Kidney (tissue), 14 donors: Measurements from ENCODE around the gene STK24. TPM values are rescaled to one million over a fixed set of nuclear protein-coding genes. Genes with fewer than 3 reads are reported as not detected.

Source experiments
- DNase-seq, 5 donors: peaks; one replicate each; pipeline ENCODE4 v3.0.0-alpha.2; 2013 to 2020
- FAIRE-seq: peaks from 2 replicates; lab custom pipeline; 2012; peaks lifted over from hg19 to GRCh38; lab: Jason Lieb, UNC
- H3K27ac ChIP-seq, 2 donors: one replicate each; pipeline ENCODE4 v1.7.0; 2013; ENCODE audit warnings: low read depth in 2 of 2, low read length in 2 of 2, inconsistent platforms in 1 of 2
- H3K27me3 ChIP-seq: one replicate; pipeline ENCODE4 v1.7.1; 2013; ENCODE audit warnings: low read length, inconsistent platforms; ENCODE audit not compliant: control insufficient read depth, insufficient read depth
- H3K36me3 ChIP-seq, 3 donors: one replicate each; pipeline versions ENCODE4 v1.7.0 to v1.7.1; 2013; ENCODE audit warnings: low read length in 3 of 3, control low read depth in 1 of 3, inconsistent platforms in 1 of 3; ENCODE audit not compliant: insufficient read depth in 3 of 3, control insufficient read depth in 2 of 3
- H3K4me1 ChIP-seq, 3 donors: one replicate each; pipeline versions ENCODE4 v1.7.0 to v1.7.1; 2013; ENCODE audit warnings: low read length in 3 of 3, inconsistent platforms in 1 of 3, low read depth in 1 of 3; ENCODE audit not compliant: control insufficient read depth in 2 of 3, insufficient read depth in 2 of 3
- H3K4me3 ChIP-seq, 3 donors: one replicate each; pipeline versions ENCODE4 v1.7.0 to v1.8.1; 2013; ENCODE audit warnings: low read length in 3 of 3, control low read depth in 1 of 3, inconsistent platforms in 1 of 3
- H3K9ac ChIP-seq, 3 donors: one replicate each; pipeline versions ENCODE4 v1.7.0 to v1.7.1; 2013; ENCODE audit warnings: low read length in 3 of 3, control low read depth in 1 of 3, inconsistent platforms in 1 of 3
- H3K9me3 ChIP-seq, 3 donors: one replicate each; pipeline versions ENCODE4 v1.7.0 to v1.7.1; 2013; ENCODE audit warnings: low read length in 3 of 3, control low read depth in 1 of 3, inconsistent platforms in 1 of 3; ENCODE audit not compliant: control insufficient read depth in 2 of 3, insufficient read depth in 1 of 3
- intact Hi-C: fragments of 100-400 bp; cut with DNase I; formaldehyde crosslinking; loops from one replicate; pipeline ENCODE4 v1.11.1; 2022
- polyA plus RNA-seq: library from polyadenylated mRNA; stranded (reverse); fragments of 350-450 nt; fragmentation: Illumina TruSeq; extraction: RNeasy Lipid Tissue Mini Kit (QIAGEN cat#74804); gene quantifications from one replicate; pipeline ENCODE4 v1.2.3, GENCODE V29; 2014; ENCODE audit warnings: low read depth, low replicate concordance; ENCODE audit not compliant: insufficient read depth
- total RNA-seq: library from RNA; stranded (reverse); fragmentation: NEBNext Ultra II Directional; extraction: Animal tissue kit (Norgen Biotek cat#: 25700); gene quantifications from one replicate; pipeline ENCODE4 v1.2.1, GENCODE V29; 2021
- TF ChIP-seq, protein P1 (sequence below): IDR thresholded peaks from 3 replicates; pipeline ENCODE4 v1.5.1; 2012; ENCODE audit warnings: mild to moderate bottlenecking, moderate library complexity, borderline replicate concordance; ENCODE audit not compliant: insufficient read depth; ENCODE audit errors: extremely low read depth
- donor health status: control.
- donor health status: control.
- donor health status: control.
- donor health status: control.
- donor health status: control.
- donor health status: DM: yes; HTN: yes; CAD: no.
- donor health status: Normal renal cell carcinoma (clear cell type).

The STK24 gene
- total and polyA plus RNA-seq, 2 donors from 2014 or later: 56.7 to 122 TPM

DNA sequence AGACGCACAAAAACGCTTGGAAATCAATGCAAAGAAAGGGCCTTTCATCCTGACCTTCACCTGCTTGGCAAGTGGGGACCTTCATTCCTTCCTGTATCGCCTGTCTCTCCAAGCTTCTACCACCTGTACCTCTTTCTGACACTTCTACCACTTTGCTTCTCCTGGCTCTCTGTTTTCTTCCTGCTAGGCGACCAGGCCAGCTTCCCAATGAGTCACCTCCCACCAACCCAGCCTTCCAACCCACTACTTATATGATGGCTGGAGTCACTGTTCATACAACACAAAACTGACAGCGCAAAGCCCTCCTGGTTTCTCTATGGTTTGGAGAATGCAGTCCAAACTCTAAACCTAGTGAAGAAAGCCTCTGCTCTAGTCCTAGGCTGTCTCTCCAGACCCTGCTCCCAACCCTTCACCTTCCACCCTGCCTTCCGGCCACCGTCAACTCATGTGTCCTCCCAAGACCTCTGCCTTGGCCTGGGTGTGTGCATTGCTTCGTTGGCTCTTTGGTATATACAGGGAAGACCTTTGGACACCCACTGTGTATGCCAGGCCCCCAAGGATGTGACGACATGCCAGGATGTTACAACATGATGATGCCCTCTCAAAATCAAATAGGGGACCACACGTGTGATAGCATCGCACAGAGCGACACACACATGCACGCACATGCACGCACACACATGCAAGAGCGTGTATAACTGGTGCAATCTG lies 148.5 kb downstream of the STK24 start:
- H3K4me1 ChIP-seq: no peaks in the 10 kb centered on the region
- no peak for FAIRE-seq
- H3K9me3 ChIP-seq: no peaks in the 10 kb centered on the region
- DNase-seq: no peak
- no peak overlapping the region for H3K27ac ChIP-seq
- H3K9ac ChIP-seq: no peak overlapping the region
- no peaks in the 10 kb centered on the region for H3K27me3 ChIP-seq
- no peak overlapping the region for H3K4me3 ChIP-seq
- TF ChIP-seq, protein P1, sequence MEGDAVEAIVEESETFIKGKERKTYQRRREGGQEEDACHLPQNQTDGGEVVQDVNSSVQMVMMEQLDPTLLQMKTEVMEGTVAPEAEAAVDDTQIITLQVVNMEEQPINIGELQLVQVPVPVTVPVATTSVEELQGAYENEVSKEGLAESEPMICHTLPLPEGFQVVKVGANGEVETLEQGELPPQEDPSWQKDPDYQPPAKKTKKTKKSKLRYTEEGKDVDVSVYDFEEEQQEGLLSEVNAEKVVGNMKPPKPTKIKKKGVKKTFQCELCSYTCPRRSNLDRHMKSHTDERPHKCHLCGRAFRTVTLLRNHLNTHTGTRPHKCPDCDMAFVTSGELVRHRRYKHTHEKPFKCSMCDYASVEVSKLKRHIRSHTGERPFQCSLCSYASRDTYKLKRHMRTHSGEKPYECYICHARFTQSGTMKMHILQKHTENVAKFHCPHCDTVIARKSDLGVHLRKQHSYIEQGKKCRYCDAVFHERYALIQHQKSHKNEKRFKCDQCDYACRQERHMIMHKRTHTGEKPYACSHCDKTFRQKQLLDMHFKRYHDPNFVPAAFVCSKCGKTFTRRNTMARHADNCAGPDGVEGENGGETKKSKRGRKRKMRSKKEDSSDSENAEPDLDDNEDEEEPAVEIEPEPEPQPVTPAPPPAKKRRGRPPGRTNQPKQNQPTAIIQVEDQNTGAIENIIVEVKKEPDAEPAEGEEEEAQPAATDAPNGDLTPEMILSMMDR: no peak
- H3K36me3 ChIP-seq: peaks cover 14 to 59% (median 19%) of the 10 kb centered on the region in 3 donors
- intact Hi-C loops: no loop called here

DNA sequence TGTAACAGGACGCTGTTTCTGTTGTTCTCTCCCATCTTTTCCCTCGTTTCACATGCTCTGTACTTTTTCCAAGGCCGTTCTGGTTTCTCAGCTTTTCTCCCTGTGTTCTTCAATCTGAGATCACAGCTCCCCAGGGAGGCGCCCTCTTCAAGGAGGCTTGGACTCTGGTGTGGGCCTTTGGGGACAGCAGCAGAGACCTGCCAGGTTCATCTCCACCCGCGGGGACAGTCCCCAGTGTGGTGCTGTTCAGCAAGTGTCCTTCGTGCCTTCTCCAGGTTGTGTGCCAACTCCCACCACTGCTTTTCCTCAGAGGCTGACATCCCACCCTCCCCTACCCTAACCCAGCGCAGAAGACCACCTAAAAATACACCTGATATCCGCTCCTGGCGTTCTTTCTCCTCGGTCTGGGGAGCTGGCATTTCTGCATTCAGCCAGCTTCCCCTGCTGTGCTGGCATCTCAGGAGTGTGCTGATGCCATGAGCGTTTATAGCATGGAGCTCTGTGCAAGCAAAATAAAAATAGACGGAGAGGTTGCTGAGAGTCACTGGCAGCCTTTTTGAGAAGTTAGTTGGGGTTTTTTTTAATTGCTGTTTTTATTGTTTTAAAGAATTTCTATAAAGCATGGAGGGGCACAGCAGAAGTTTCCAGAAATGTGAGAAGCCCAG lies 149.4 kb downstream of the STK24 start:
- FAIRE-seq: no peak
- H3K27ac ChIP-seq: no peak overlapping the region
- H3K9ac ChIP-seq: no peak overlapping the region
- no peak for DNase-seq
- peaks cover 14 to 59% (median 22%) of the 10 kb centered on the region in 3 donors for H3K36me3 ChIP-seq
- intact Hi-C loops: no loop called here
- no peaks in the 10 kb centered on the region for H3K27me3 ChIP-seq
- no peak overlapping the region for H3K4me3 ChIP-seq
- no peaks in the 10 kb centered on the region for H3K9me3 ChIP-seq
- TF ChIP-seq, protein P1: no peak
- no peaks in the 10 kb centered on the region for H3K4me1 ChIP-seq

- no peak overlapping the region for H3K4me3 ChIP-seq
- no peak overlapping the region for H3K9ac ChIP-seq
- no peaks in the 10 kb centered on the region for H3K4me1 ChIP-seq
- FAIRE-seq: no peak
- DNase-seq: no peak
- peaks cover 9 to 70% (median 28%) of the 10 kb centered on the region in 3 donors for H3K36me3 ChIP-seq
- TF ChIP-seq, protein P1: no peak
- H3K27me3 ChIP-seq: no peaks in the 10 kb centered on the region
- no peaks in the 10 kb centered on the region for H3K9me3 ChIP-seq
- no peak overlapping the region for H3K27ac ChIP-seq
- intact Hi-C loops: no loop called here
Measured at GRCh38 chr13:98423417-98423816, 153.5 kb downstream of the STK24 start.
